GM18858 (cell line): ENCODE measurements around the gene LRRC30.
"Not testable (repeated sequence)": the region's sequence is repeated elsewhere in the genome, so short reads cannot be mapped to it uniquely, and the experiment has no call there.

Source experiments
- ATAC-seq: cut with Tn5 transposase; IDR thresholded peaks from one replicate; pipeline ENCODE4 v1.9.1; 2021; ENCODE audit not compliant: unreplicated experiment

The LRRC30 gene

GRCh38 chr18:7230626-7231349 lies at the start of gene LRRC30:
TSS of gene LRRC30 (plus strand) at chr18:7231089. CDS start at chr18:7231139, 50 bp downstream.
- ATAC-seq: no peak

- ATAC-seq: no peak
These were observed 45.2 kb upstream of the LRRC30 start for GRCh38 chr18:7185701-7186100.

GRCh38 chr18:7190547-7191156 lies 40.2 kb upstream of the LRRC30 start:
- ATAC-seq: no peak

- no peak for ATAC-seq
These were observed 39.2 kb upstream of the LRRC30 start for GRCh38 chr18:7191736-7192135.

GRCh38 chr18:7195266-7195665 lies 35.6 kb upstream of the LRRC30 start:
- no peak for ATAC-seq

- no peak for ATAC-seq
These were observed 34.5 kb upstream of the LRRC30 start for GRCh38 chr18:7196421-7196820.

- ATAC-seq: no peak
These were observed 33.0 kb upstream of the LRRC30 start for GRCh38 chr18:7197854-7198253.

- ATAC-seq: no peak
These were observed 32.6 kb upstream of the LRRC30 start for GRCh38 chr18:7198326-7198725.

- ATAC-seq: no peak
These were observed 29.8 kb upstream of the LRRC30 start for GRCh38 chr18:7201096-7201495.

- no peak for ATAC-seq
These were observed 28.7 kb upstream of the LRRC30 start for GRCh38 chr18:7202169-7202568.

- not testable (repeated sequence) for ATAC-seq
These were observed 27.3 kb upstream of the LRRC30 start for GRCh38 chr18:7203601-7204000.

- ATAC-seq: no peak
These were observed 25.5 kb upstream of the LRRC30 start for GRCh38 chr18:7205346-7205745.

GRCh38 chr18:7206217-7206616 lies 24.7 kb upstream of the LRRC30 start:
- no peak for ATAC-seq

- no peak for ATAC-seq
These were observed 23.4 kb upstream of the LRRC30 start for GRCh38 chr18:7207366-7207915.

- ATAC-seq: no peak
These were observed 9.3 kb upstream of the LRRC30 start for GRCh38 chr18:7221424-7222155.

GRCh38 chr18:7224198-7224597 lies 6.7 kb upstream of the LRRC30 start:
- ATAC-seq: no peak

GRCh38 chr18:7232218-7232617 lies 1.3 kb downstream of the LRRC30 start:
- no peak for ATAC-seq

GRCh38 chr18:7233134-7233810 lies 2.4 kb downstream of the LRRC30 start:
- ATAC-seq: no peak

GRCh38 chr18:7234091-7234490 lies 3.2 kb downstream of the LRRC30 start:
- no peak for ATAC-seq

- no peak for ATAC-seq
These were observed 4.1 kb downstream of the LRRC30 start for GRCh38 chr18:7234956-7235355.

GRCh38 chr18:7236072-7236471 lies 5.2 kb downstream of the LRRC30 start:
- no peak for ATAC-seq
